GM19099 (cell line): Measurements from ENCODE around the gene LINGO4.

ENCODE experiments used
- POLR2A ChIP-seq: IDR thresholded peaks from 3 replicates; pipeline ENCODE4 v1.6.1; 2011; ENCODE audit warnings: low read depth; ENCODE audit not compliant: insufficient read length; ENCODE audit errors: extremely low read depth

LINGO4 gene, protein sequence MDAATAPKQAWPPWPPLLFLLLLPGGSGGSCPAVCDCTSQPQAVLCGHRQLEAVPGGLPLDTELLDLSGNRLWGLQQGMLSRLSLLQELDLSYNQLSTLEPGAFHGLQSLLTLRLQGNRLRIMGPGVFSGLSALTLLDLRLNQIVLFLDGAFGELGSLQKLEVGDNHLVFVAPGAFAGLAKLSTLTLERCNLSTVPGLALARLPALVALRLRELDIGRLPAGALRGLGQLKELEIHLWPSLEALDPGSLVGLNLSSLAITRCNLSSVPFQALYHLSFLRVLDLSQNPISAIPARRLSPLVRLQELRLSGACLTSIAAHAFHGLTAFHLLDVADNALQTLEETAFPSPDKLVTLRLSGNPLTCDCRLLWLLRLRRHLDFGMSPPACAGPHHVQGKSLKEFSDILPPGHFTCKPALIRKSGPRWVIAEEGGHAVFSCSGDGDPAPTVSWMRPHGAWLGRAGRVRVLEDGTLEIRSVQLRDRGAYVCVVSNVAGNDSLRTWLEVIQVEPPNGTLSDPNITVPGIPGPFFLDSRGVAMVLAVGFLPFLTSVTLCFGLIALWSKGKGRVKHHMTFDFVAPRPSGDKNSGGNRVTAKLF

DNA sequence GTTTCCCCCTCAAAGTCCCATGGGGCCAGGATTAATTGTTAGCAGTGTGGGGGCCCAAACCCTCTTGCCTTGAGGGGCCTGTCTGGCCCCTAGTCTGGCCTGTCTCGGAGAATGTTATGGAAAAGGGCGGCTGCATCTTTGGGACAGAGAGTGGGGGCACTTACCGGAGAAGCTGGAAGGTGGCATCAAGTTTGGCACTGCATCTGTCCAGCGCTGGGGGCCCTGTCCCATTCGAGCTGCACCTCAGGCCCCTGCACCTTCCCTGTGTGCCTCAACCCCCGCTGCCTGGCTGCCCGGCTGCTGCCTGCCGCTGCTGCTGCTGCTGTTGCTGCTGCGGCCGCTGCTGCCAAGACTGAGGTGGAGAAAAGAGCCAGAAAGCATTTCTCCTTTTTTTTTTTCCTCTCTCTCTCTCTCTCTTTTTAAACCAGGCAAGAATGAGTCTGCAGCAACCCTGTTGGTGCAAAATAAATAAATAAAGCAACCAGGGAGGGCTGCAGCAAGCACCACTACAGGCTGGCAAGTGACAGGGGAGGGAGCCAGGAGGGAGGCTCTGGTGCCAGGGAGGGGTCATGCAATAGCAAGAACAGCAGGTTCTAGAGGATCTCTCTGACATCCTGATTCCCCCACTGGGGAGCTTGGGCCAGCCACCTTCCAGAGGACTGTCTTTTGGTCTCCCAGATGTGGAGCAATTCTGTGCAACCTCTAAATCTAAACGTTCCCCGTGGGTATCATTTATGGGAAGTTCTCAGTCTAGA is at the start of gene LINGO4:
Gene LINGO4, minus strand, starts transcription at position 354 of the 755 bp plus-strand sequence. CDS start 2,715 bp downstream, outside the sequence.
- no peak for TF ChIP-seq POLR2A

GRCh38 chr1:151854658-151855057 is 49.4 kb upstream of the LINGO4 start:
- TF ChIP-seq POLR2A: no peak

GRCh38 chr1:151853411-151853943 is 48.3 kb upstream of the LINGO4 start, which contains the start of gene THEM5:
TSS of gene THEM5 (minus strand) at chr1:151853712. CDS start at chr1:151853565, 147 bp downstream.
- no peak for TF ChIP-seq POLR2A

DNA sequence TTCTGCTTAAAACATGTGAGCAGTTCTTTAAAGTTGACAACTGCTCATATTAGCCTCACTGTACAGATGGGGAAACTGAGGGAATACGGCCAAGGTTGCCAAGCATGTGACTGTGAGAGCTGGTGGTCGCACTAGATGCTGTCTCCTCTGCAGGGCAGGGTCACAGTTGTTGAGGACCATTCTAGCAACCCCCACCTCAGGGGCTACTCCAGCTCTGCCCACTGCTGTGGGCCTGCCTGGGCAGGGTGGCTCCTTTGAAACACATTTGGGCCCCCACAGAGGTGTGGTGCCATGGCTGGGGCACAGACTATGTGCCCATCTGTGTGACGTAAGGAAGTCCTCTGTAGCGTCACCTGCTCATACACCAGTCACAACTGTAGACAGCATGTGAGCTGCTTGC is 47.5 kb upstream of the LINGO4 start:
- no peak for TF ChIP-seq POLR2A

DNA sequence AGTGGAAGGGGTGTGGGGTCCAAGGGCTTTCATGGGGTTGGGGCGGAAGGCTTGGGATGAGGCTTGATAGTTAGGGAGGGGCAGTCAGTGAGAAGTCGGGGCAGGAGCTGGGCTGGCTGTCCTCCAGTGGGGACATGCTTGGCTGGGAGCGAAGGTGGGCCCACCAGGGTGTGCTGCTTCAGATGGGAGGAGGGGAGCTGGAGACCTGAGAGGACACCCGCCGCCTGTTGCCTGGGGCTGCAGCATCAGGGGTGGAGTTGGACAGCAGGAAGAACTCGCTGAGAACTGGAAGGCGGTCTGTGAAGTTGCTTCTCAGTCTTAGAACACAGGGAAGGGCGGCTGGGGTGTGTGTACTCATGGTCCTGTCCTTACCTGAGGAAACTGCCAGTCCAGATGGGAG is 46.7 kb upstream of the LINGO4 start:
- no peak for TF ChIP-seq POLR2A

DNA sequence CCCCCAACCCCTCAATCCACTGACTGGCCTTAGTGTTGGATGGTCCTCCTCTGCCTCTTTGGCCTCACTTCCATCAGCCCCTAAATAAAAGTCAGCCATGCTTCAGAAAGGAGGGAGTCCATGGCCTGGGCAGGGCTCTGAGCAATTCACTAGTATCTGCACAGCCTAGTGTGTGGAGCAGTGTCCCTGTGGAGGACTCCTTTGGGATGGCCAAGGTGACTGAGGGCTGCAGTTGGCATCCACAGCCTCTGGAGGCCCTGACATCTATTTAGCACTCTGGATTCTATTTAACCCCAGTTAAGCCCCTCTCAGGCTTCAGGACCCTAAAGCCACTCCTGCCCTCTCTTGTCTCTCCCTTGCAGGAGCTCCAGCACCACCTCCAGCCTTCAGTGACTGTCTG is 44.7 kb upstream of the LINGO4 start:
- no peak for TF ChIP-seq POLR2A

- TF ChIP-seq POLR2A: no peak
Measured at GRCh38 chr1:151849126-151849525, 43.9 kb upstream of the LINGO4 start.

GRCh38 chr1:151847867-151848596 is 42.8 kb upstream of the LINGO4 start:
- no peak for TF ChIP-seq POLR2A

DNA sequence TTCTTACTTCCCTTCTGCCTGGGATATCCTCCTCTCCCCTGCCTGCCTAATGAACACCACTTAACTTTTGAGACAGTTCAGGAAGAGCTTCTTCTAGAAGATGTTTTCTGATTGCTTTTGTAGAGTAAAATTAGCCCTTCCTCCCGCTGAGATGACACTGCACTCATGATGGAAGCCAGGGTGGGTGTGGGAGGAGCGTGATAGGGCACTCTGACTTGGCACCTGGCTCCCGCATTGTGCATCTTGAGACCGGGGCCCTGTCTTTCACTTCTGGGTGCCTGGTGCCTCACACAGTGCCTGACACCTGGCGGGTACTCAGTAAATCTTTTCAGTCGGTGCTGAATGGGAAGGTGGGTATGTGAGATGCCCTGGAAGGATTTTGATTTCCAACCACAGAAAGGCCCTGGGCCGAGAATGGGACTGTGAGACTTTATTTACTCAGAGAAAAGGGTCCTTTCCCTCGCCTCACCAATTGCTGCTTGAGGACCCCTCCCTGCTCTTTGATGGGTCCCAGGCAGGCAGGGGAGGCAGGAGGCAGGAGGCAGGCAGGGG is 41.5 kb upstream of the LINGO4 start:
- TF ChIP-seq POLR2A: no peak

GRCh38 chr1:151846062-151846568 is 40.9 kb upstream of the LINGO4 start:
- TF ChIP-seq POLR2A: no peak

- TF ChIP-seq POLR2A: no peak
Measured at GRCh38 chr1:151843398-151843797, 38.2 kb upstream of the LINGO4 start.

DNA sequence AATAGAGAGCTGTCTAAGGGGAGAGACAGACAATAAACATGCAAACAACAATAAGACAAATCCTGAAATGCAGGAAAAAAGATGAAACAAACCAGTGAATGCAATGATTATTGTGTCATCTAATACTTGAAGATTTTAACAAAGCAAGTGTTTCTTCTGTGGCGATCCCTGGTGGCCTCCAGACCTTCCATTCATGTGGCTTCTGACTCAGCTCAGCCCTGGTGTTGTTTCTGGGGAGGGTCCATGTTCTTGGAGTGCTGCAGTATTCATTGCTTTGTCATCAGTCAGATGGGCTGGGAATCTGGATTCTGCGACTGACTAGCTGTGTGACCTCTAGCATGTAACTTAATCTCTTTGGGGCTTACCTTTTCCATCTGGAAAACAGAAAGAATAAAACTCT is 35.9 kb upstream of the LINGO4 start:
- TF ChIP-seq POLR2A: no peak

DNA sequence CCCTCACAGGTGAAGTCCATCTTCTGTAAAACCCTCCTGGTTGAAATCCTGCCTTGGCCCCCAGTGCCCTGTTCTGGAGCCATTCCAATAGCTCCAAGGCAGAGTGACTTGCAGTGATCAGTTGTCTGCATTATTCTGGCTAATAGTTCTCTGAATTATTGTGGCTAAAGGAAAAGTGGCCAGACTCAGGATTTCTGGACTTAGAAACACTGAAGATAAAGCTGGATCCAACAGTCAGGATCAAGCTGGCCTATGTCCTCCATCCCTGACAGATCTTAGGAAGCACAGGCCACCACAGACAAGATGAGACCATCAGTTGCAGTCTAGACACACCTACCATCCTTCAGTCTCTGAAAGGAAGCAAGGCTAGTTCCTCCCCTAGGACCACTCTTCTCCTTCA is 35.2 kb upstream of the LINGO4 start:
- TF ChIP-seq POLR2A: no peak
